ENCODE data around the gene SLC24A4.

The SLC24A4 gene

GRCh38 chr14:92407410-92407809 is 84.4 kb downstream of the SLC24A4 start:
- DNase-seq = no peak

- no peak for DNase-seq
Measured at GRCh38 chr14:92409043-92409442, 86.1 kb downstream of the SLC24A4 start.

GRCh38 chr14:92411135-92411534 is 88.2 kb downstream of the SLC24A4 start:
- no peak for DNase-seq

GRCh38 chr14:92411941-92412340 is 89.0 kb downstream of the SLC24A4 start:
- no peak for DNase-seq

GRCh38 chr14:92412912-92413311 is 89.9 kb downstream of the SLC24A4 start:
- DNase-seq = no peak

GRCh38 chr14:92413379-92413778 is 90.4 kb downstream of the SLC24A4 start:
- DNase-seq = no peak

- DNase-seq = no peak
Measured at GRCh38 chr14:92414690-92415445, 91.9 kb downstream of the SLC24A4 start.

- no peak for DNase-seq
Measured at GRCh38 chr14:92415969-92416368, 93.0 kb downstream of the SLC24A4 start.

- DNase-seq = no peak
Measured at GRCh38 chr14:92416544-92416943, 93.6 kb downstream of the SLC24A4 start.

- DNase-seq = no peak
Measured at GRCh38 chr14:92417759-92418158, 94.8 kb downstream of the SLC24A4 start.

- DNase-seq = no peak
Measured at GRCh38 chr14:92421751-92422150, 98.8 kb downstream of the SLC24A4 start.

- DNase-seq = no peak
Measured at GRCh38 chr14:92425101-92425500, 102.1 kb downstream of the SLC24A4 start.

GRCh38 chr14:92426237-92426636 is 103.3 kb downstream of the SLC24A4 start:
- no peak for DNase-seq

GRCh38 chr14:92427096-92427495 is 104.1 kb downstream of the SLC24A4 start:
- DNase-seq = no peak

- no peak for DNase-seq
Measured at GRCh38 chr14:92430686-92431085, 107.7 kb downstream of the SLC24A4 start.

- DNase-seq = no peak
Measured at GRCh38 chr14:92431199-92431725, 108.3 kb downstream of the SLC24A4 start.

GRCh38 chr14:92433407-92433806 is 110.4 kb downstream of the SLC24A4 start:
- no peak for DNase-seq

- DNase-seq = no peak
Measured at GRCh38 chr14:92435154-92435553, 112.2 kb downstream of the SLC24A4 start.

- DNase-seq = no peak
Measured at GRCh38 chr14:92436115-92436776, 113.3 kb downstream of the SLC24A4 start.

GRCh38 chr14:92437309-92437708 is 114.3 kb downstream of the SLC24A4 start:
- no peak for DNase-seq

GRCh38 chr14:92437729-92438285 is 114.8 kb downstream of the SLC24A4 start:
- DNase-seq = no peak

- DNase-seq = no peak
Measured at GRCh38 chr14:92439537-92440344, 116.8 kb downstream of the SLC24A4 start.

- no peak for DNase-seq
Measured at GRCh38 chr14:92440345-92441003, 117.5 kb downstream of the SLC24A4 start.
